HL-60 (cell line): ENCODE measurements around the gene SUPT5H.

Experiments
- CTCF ChIP-seq: IDR thresholded peaks from one replicate; pipeline ENCODE4 v1.5.1; 2011; ENCODE audit warnings: low read length, control low read depth, inconsistent platforms; ENCODE audit not compliant: insufficient read depth
- POLR2AphosphoS5 ChIP-seq: IDR thresholded peaks from 2 replicates; pipeline ENCODE4 v1.6.1; 2012; ENCODE audit warnings: low read depth
- REST ChIP-seq: IDR thresholded peaks from 2 replicates; pipeline ENCODE4 v1.6.1; 2012; ENCODE audit warnings: low read depth; ENCODE audit not compliant: insufficient replicate concordance

GRCh38 chr19:39489756-39490155 is 44.4 kb downstream of the SUPT5H start:
- TF ChIP-seq POLR2AphosphoS5: no peak
- no peak for TF ChIP-seq CTCF
- TF ChIP-seq REST: no peak
